ENCODE data around the gene ARRB1.

GRCh38 chr11:75342966-75343870, 8.2 kb downstream of the ARRB1 start:
- TF ChIP-seq HNRNPUL1 (IDR thresholded peaks at IDR 0.05; ENCODE audit: low read length) (no peak), YY1 (IDR thresholded peaks at IDR 0.05; ENCODE audit: borderline replicate concordance in 1 of 3, control insufficient read depth in 1 of 3, extremely low read depth in 1 of 3, insufficient read depth in 3 of 3, insufficient read length in 1 of 3, insufficient replicate concordance in 2 of 3, low read depth in 1 of 3, low read length in 2 of 3) (no peak), FOXA1 (IDR thresholded peaks at IDR 0.05; ENCODE audit: borderline replicate concordance) (no peak), MTF1 (CRISPR knock-in tag; IDR thresholded peaks at IDR 0.05; ENCODE audit: borderline replicate concordance) (no peak)
- TF ChIP-seq, protein P1, sequence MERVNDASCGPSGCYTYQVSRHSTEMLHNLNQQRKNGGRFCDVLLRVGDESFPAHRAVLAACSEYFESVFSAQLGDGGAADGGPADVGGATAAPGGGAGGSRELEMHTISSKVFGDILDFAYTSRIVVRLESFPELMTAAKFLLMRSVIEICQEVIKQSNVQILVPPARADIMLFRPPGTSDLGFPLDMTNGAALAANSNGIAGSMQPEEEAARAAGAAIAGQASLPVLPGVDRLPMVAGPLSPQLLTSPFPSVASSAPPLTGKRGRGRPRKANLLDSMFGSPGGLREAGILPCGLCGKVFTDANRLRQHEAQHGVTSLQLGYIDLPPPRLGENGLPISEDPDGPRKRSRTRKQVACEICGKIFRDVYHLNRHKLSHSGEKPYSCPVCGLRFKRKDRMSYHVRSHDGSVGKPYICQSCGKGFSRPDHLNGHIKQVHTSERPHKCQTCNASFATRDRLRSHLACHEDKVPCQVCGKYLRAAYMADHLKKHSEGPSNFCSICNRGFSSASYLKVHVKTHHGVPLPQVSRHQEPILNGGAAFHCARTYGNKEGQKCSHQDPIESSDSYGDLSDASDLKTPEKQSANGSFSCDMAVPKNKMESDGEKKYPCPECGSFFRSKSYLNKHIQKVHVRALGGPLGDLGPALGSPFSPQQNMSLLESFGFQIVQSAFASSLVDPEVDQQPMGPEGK (CRISPR knock-in tag; IDR thresholded peaks at IDR 0.05; ENCODE audit: borderline replicate concordance): no peak
